B cell (primary cell): ENCODE measurements around the gene PTPRE. TPM values are rescaled to one million over a fixed set of nuclear protein-coding genes. Genes with fewer than 3 reads are reported as not detected.

Experiments
- ATAC-seq: fragments of 200-7000 bp; cut with Tn5 transposase; one replicate; pipeline ENCODE4 v1.10.0; 2021; ENCODE audit warnings: low read depth, mild to moderate bottlenecking, moderate number of reproducible peaks, moderate library complexity
- CTCF ChIA-PET: fragments of 350-600 bp; sonication (Branson Sonifier 250); formaldehyde crosslinking; loops from one replicate; lab custom pipeline; 2021; ENCODE audit warnings: antibody characterized with exemption, inconsistent platforms; lab: Charles Lee
- POLR2A ChIA-PET: fragments of 350-600 bp; sonication (Branson Sonifier 250); formaldehyde crosslinking; loops from one replicate; lab custom pipeline; 2021; ENCODE audit warnings: antibody characterized with exemption; lab: Charles Lee
- DNase-seq: peaks from one replicate; pipeline ENCODE4 v3.0.0; 2013
- H2AFZ ChIP-seq: 2 replicates; pipeline ENCODE4 v1.6.1; 2012; ENCODE audit warnings: mild to moderate bottlenecking, low read depth, low read length; ENCODE audit not compliant: insufficient read depth, poor library complexity, severe bottlenecking
- H3K27ac ChIP-seq, 2 donors: 1 replicate in 1 of 2; 2 replicates in 1 of 2; pipeline ENCODE4 v1.5.1; 2012 to 2013; ENCODE audit warnings: low read length in 2 of 2, mild to moderate bottlenecking in 2 of 2, moderate library complexity in 1 of 2
- H3K27me3 ChIP-seq, 4 experiments: fragments of 200-600 bp in 1 of 4; sonication (generic) in 1 of 4; replicated peaks in 1 of 4; 1 replicate in 2 of 4; 2 replicates in 2 of 4; pipeline versions ENCODE4 v1.6.1 to v1.7.0; 2013 to 2016; ENCODE audit warnings: low read length in 3 of 4, mild to moderate bottlenecking in 2 of 4, mixed read lengths in 1 of 4, moderate library complexity in 1 of 4; ENCODE audit not compliant: insufficient read depth in 4 of 4, control insufficient read depth in 3 of 4; ENCODE audit errors: control extremely low read depth in 1 of 4
- H3K36me3 ChIP-seq, 2 experiments: replicated peaks in 1 of 2; 1 replicate in 1 of 2; 2 replicates in 1 of 2; pipeline versions ENCODE4 v1.6.1 to v1.7.1; 2013; ENCODE audit warnings: low read length in 1 of 2; ENCODE audit not compliant: insufficient read depth in 2 of 2, control insufficient read depth in 1 of 2; ENCODE audit errors: control extremely low read depth in 1 of 2, extremely low read depth in 1 of 2
- H3K4me1 ChIP-seq, 2 donors: fragments of 200-600 bp in 1 of 2; sonication (generic) in 1 of 2; 1 replicate in 1 of 2; 2 replicates in 1 of 2; pipeline versions ENCODE4 v1.5.1 to v1.6.1; 2013 to 2017; ENCODE audit warnings: low read length in 2 of 2; ENCODE audit not compliant: control insufficient read depth in 2 of 2, insufficient read depth in 2 of 2
- H3K4me2 ChIP-seq: replicated peaks from 2 replicates; pipeline ENCODE3; 2012; ENCODE audit warnings: mild to moderate bottlenecking, low read depth, low read length; ENCODE audit not compliant: poor library complexity, severe bottlenecking
- H3K4me3 ChIP-seq, 5 experiments: fragments of 200-600 bp in 1 of 5; sonication (generic) in 1 of 5; 1 replicate in 3 of 5; 2 replicates in 2 of 5; pipeline versions ENCODE4 v1.5.1 to v1.7.0; 2011 to 2016; ENCODE audit warnings: low read length in 4 of 5, mild to moderate bottlenecking in 4 of 5, low read depth in 2 of 5, control low read depth in 1 of 5, moderate library complexity in 1 of 5; ENCODE audit not compliant: insufficient read depth in 1 of 5; ENCODE audit errors: control extremely low read depth in 1 of 5, extremely low read depth in 1 of 5
- H3K79me2 ChIP-seq: fragments of 200-600 bp; sonication (generic); one replicate; pipeline ENCODE4 v1.6.0; 2016; ENCODE audit warnings: low read length; ENCODE audit not compliant: control insufficient read depth, insufficient read depth
- H3K9ac ChIP-seq: fragments of 200-600 bp; sonication (generic); 2 replicates; pipeline ENCODE4 v1.6.1; 2017; ENCODE audit warnings: mild to moderate bottlenecking, low read length, moderate library complexity
- H3K9me3 ChIP-seq, 3 donors: one replicate each; pipeline versions ENCODE4 v1.6.1 to v1.7.1; 2013; ENCODE audit warnings: low read length in 2 of 3; ENCODE audit not compliant: control insufficient read depth in 2 of 3, insufficient read depth in 1 of 3; ENCODE audit errors: control extremely low read depth in 1 of 3
- H4K20me1 ChIP-seq: 2 replicates; pipeline ENCODE4 v1.6.0; 2012; ENCODE audit warnings: mild to moderate bottlenecking, low read length; ENCODE audit not compliant: insufficient read depth, control insufficient read depth, poor library complexity, severe bottlenecking
- H3K27ac Mint-ChIP-seq: one replicate; pipeline ENCODE4 v1.8.0; 2021; ENCODE audit warnings: mixed read lengths
- H3K27me3 Mint-ChIP-seq: one replicate; pipeline ENCODE4 v1.8.0; 2021; ENCODE audit warnings: mixed read lengths
- H3K4me1 Mint-ChIP-seq: one replicate; pipeline ENCODE4 v1.8.0; 2021; ENCODE audit warnings: mixed read lengths
- H3K4me3 Mint-ChIP-seq: one replicate; pipeline ENCODE4 v1.8.0; 2021; ENCODE audit warnings: mixed read lengths
- H3K9me3 Mint-ChIP-seq: one replicate; pipeline ENCODE4 v1.8.0; 2022; ENCODE audit warnings: mixed read lengths; ENCODE audit not compliant: insufficient read depth
- EZH2 ChIP-seq: IDR thresholded peaks from 2 replicates; pipeline ENCODE4 v1.6.1; 2012; ENCODE audit warnings: borderline replicate concordance, low read depth, mild to moderate bottlenecking, moderate library complexity, low read length; ENCODE audit not compliant: insufficient read depth, poor library complexity, severe bottlenecking
- WGBS: methylation state at CpG from one replicate; pipeline ENCODE4 v1.1.5; 2013; ENCODE audit warnings: missing lambda C conversion rate; ENCODE audit not compliant: insufficient coverage; 5-methylcytosine and 5-hydroxymethylcytosine counted together
- intact Hi-C: fragments of 100-400 bp; cut with micrococcal nuclease; formaldehyde crosslinking; loops from one replicate; pipeline ENCODE4 v1.10.0; 2022
- polyA plus RNA-seq: library from polyadenylated mRNA; depleted of rRNA; stranded (reverse); fragments of >200 nt; gene quantifications from 2 replicates; pipeline ENCODE4 v1.2.3, GENCODE V29; 2012
- total RNA-seq, 2 donors: library from RNA; stranded (reverse); fragments of 120-200 nt in 1 of 2; gene quantifications; 1 replicate in 1 of 2; 2 replicates in 1 of 2; pipeline versions ENCODE4 v1.2.3 to v1.2.4, GENCODE V29; 2013 to 2022
- TF ChIP-seq, protein P1 (sequence below): fragments of 200-600 bp; IDR thresholded peaks from one replicate; pipeline ENCODE4 v1.8.0; 2022; ENCODE audit warnings: antibody characterized with exemption, mild to moderate bottlenecking

The PTPRE gene
- total and polyA plus RNA-seq, 2 donors (not counting 1 experiment from before 2014, with no cell fraction given) = 6.6 to 32.7 TPM

DNA sequence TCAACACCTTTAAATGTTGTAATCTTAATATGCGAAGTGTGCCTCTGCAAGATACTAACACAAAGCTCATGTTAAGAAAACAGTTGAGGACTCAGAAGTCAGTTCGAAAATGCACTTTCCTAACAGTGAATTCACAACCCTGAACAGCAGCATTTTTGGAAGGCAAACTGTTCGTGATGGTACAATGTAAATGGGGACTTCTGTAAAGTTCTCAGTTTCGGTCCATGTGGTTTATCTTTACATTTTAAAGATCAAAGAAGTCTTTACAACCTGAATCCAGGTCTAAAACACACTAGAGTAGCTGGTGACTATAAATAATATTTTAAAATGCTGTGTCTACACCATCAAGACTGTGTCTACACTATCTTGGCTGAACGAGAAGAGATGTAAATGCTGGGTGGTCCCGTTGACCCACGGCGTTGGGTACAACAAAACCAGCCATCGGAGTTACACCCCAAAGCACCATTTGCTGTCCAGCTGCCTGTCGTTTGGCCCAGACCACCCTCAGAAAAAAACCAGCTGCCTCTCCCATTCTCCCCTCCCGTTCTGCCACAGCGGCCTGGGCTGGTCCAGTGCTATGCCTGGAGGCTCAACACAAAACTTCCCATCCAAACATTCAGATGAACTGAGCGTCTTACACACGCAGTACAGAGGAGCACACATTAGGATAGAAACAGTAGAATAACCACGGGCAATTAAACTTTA is 176.4 kb downstream of the PTPRE start:
- ATAC-seq (no peak), DNase-seq (no peak)
- Mint-ChIP-seq H3K9me3 (no peaks in the 10 kb centered on the region), H3K27ac (no peak overlapping the region), H3K4me3 (no peak overlapping the region), H3K27me3 (no peaks in the 10 kb centered on the region), H3K4me1 (no peaks in the 10 kb centered on the region)
- Histone ChIP-seq H3K36me3 (peaks cover 0 to 20% of the 10 kb centered on the region in 2 experiments), H3K9me3 (no peaks in the 10 kb centered on the region), H3K4me2 (no peak overlapping the region), H3K4me3 (no peak overlapping the region), H3K79me2 (no peaks in the 10 kb centered on the region), H3K9ac (no peak overlapping the region), H3K4me1 (no peaks in the 10 kb centered on the region), H2AFZ (no peak overlapping the region), H3K27ac (no peak overlapping the region), H3K27me3 (no peaks in the 10 kb centered on the region), H4K20me1 (no peaks in the 10 kb centered on the region)
- TF ChIP-seq EZH2 = no peak
- TF ChIP-seq, protein P1, sequence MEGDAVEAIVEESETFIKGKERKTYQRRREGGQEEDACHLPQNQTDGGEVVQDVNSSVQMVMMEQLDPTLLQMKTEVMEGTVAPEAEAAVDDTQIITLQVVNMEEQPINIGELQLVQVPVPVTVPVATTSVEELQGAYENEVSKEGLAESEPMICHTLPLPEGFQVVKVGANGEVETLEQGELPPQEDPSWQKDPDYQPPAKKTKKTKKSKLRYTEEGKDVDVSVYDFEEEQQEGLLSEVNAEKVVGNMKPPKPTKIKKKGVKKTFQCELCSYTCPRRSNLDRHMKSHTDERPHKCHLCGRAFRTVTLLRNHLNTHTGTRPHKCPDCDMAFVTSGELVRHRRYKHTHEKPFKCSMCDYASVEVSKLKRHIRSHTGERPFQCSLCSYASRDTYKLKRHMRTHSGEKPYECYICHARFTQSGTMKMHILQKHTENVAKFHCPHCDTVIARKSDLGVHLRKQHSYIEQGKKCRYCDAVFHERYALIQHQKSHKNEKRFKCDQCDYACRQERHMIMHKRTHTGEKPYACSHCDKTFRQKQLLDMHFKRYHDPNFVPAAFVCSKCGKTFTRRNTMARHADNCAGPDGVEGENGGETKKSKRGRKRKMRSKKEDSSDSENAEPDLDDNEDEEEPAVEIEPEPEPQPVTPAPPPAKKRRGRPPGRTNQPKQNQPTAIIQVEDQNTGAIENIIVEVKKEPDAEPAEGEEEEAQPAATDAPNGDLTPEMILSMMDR = no peak
- WGBS = 100% methylated on average over 7 of the region's 15 CpGs
- POLR2A ChIA-PET = no interaction called here
- intact Hi-C loops = no loop called here
- CTCF ChIA-PET = interaction anchor here (0.7 to 1.4 kb wide), 5 partner anchors 14 to 126 kb away, joined by 3 to 5 read pairs (median 3); no protein-coding TSS in a partner anchor

DNA sequence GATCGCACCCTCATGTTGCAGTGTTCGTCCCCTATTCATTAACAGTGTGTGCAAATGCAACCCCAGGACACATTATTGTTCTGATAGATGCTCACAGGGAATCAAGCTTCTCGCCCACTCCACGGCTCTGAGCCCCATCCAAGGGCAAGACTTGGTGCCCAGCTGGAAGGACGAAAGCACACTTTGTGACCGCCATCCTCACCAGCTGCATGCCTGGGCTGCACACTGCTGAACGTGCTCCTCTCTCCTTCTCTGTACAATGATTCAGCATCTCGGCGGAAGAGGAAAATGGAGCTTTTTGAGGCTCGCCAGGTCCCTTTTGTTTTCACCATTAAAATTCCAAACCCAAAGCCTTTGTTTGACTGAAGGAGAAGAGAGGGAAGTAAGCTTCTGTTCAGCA is 177.5 kb downstream of the PTPRE start:
- H3K4me1 ChIP-seq = no peaks in the 10 kb centered on the region
- Mint-ChIP-seq H3K4me3 (no peak overlapping the region), H3K9me3 (no peaks in the 10 kb centered on the region), H3K27ac (no peak overlapping the region), H3K4me1 (no peaks in the 10 kb centered on the region), H3K27me3 (no peaks in the 10 kb centered on the region)
- no peak overlapping the region for H3K27ac ChIP-seq
- intact Hi-C loops = no loop called here
- H3K4me2 ChIP-seq = no peak overlapping the region
- no peaks in the 10 kb centered on the region for H3K9me3 ChIP-seq
- H3K9ac ChIP-seq = no peak overlapping the region
- H4K20me1 ChIP-seq = no peaks in the 10 kb centered on the region
- CTCF ChIA-PET = interaction anchor here (0.9 to 1.3 kb wide), 3 partner anchors 15 to 66 kb away, joined by 3 to 4 read pairs (median 3); no protein-coding TSS in a partner anchor
- ATAC-seq (no peak), DNase-seq (no peak)
- H2AFZ ChIP-seq = no peak overlapping the region
- WGBS = 98% methylated on average over 7 of the region's 10 CpGs
- TF ChIP-seq, protein P1 = no peak
- TF ChIP-seq EZH2 = no peak
- POLR2A ChIA-PET = no interaction called here
- no peaks in the 10 kb centered on the region for H3K27me3 ChIP-seq
- peaks cover 0 to 10% of the 10 kb centered on the region in 2 experiments for H3K36me3 ChIP-seq
- H3K79me2 ChIP-seq = no peaks in the 10 kb centered on the region
- no peak overlapping the region for H3K4me3 ChIP-seq
